Endothelial cell of umbilical vein (primary cell): Measurements from ENCODE around the gene NALCN. TPM values are rescaled to one million over a fixed set of nuclear protein-coding genes. Genes with fewer than 3 reads are reported as not detected.

Source experiments
- BruUV-seq: library from RNA; stranded (reverse); fragments of 400-500 nt; replicated peaks from 2 replicates; lab custom pipeline; 2021; lab: Mats Ljungman, UMichigan
- CTCF ChIA-PET: fragments of 300-600, 350-600 bp; sonication (Branson Sonifier 250); formaldehyde crosslinking; loops from one replicate; lab custom pipeline; 2021; ENCODE audit warnings: antibody characterized with exemption, inconsistent platforms; lab: Charles Lee
- POLR2A ChIA-PET: fragments of 300-600, 350-600 bp; sonication (Branson Sonifier 250); formaldehyde crosslinking; loops from one replicate; lab custom pipeline; 2021; ENCODE audit warnings: antibody characterized with exemption, inconsistent platforms; lab: Charles Lee
- DNase-seq: peaks from one replicate; pipeline ENCODE4 v3.0.0-alpha.2; 2011; ENCODE audit warnings: low read depth, low spot score
- FAIRE-seq: peaks from 2 replicates; lab custom pipeline; 2011; peaks lifted over from hg19 to GRCh38; lab: Jason Lieb, UNC
- H2AFZ ChIP-seq: 2 replicates; pipeline ENCODE4 v1.6.0; 2012; ENCODE audit warnings: low read depth, low read length, control low read depth, inconsistent platforms
- H3K27ac ChIP-seq: 2 replicates; pipeline ENCODE4 v1.5.1; 2011; ENCODE audit warnings: low read depth, mild to moderate bottlenecking, control low read depth, low read length, moderate library complexity; ENCODE audit not compliant: insufficient read depth
- H3K27me3 ChIP-seq, 2 experiments: 2 replicates each; pipeline versions ENCODE4 v1.6.0 to v1.6.1; 2011; ENCODE audit warnings: low read length in 2 of 2, mixed read lengths in 1 of 2; ENCODE audit not compliant: control insufficient read depth in 2 of 2, insufficient read depth in 2 of 2
- H3K36me3 ChIP-seq, 2 experiments: 2 replicates in 1 of 2; 3 replicates in 1 of 2; pipeline ENCODE4 v1.5.1; 2011; ENCODE audit warnings: low read length in 2 of 2, mild to moderate bottlenecking in 1 of 2, moderate library complexity in 1 of 2; ENCODE audit not compliant: control insufficient read depth in 2 of 2, insufficient read depth in 2 of 2; ENCODE audit errors: extremely low read depth in 1 of 2
- H3K4me1 ChIP-seq: 3 replicates; pipeline ENCODE4 v1.5.1; 2011; ENCODE audit warnings: mild to moderate bottlenecking, low read length; ENCODE audit not compliant: control insufficient read depth, insufficient read depth; ENCODE audit errors: extremely low read depth
- H3K4me2 ChIP-seq: 2 replicates; pipeline ENCODE4 v1.6.1; 2011; ENCODE audit warnings: low read length, control low read depth, mixed read lengths; ENCODE audit not compliant: insufficient read depth
- H3K4me3 ChIP-seq, 3 experiments: fragments of 200-600 bp in 1 of 3; sonication (generic), shearing (Covaris generic) in 1 of 3; replicated peaks in 1 of 3; 2 replicates each; pipeline ENCODE4 v1.5.1; 2011 to 2016; ENCODE audit warnings: control low read depth in 3 of 3, low read length in 3 of 3, mild to moderate bottlenecking in 2 of 3, inconsistent platforms in 1 of 3, low read depth in 1 of 3, moderate library complexity in 1 of 3; ENCODE audit not compliant: insufficient read depth in 1 of 3
- H3K79me2 ChIP-seq: 2 replicates; pipeline ENCODE4 v1.6.0; 2012; ENCODE audit warnings: low read length, inconsistent platforms; ENCODE audit not compliant: control insufficient read depth, insufficient read depth
- H3K9ac ChIP-seq: replicated peaks from 2 replicates; pipeline ENCODE3; 2011; ENCODE audit warnings: low read length, control low read depth; ENCODE audit not compliant: insufficient read depth; ENCODE audit errors: extremely low read depth
- H3K9me1 ChIP-seq: replicated peaks from 3 replicates; pipeline ENCODE4 v1.6.0; 2011; ENCODE audit warnings: mild to moderate bottlenecking, low read length; ENCODE audit not compliant: control insufficient read depth, insufficient read depth; ENCODE audit errors: extremely low read depth
- H3K9me3 ChIP-seq: replicated peaks from 2 replicates; pipeline ENCODE4 v1.5.1; 2012; ENCODE audit warnings: low read length, inconsistent platforms; ENCODE audit not compliant: control insufficient read depth, insufficient read depth
- H4K20me1 ChIP-seq: replicated peaks from 2 replicates; pipeline ENCODE3; 2011; ENCODE audit warnings: mild to moderate bottlenecking, low read length; ENCODE audit not compliant: control insufficient read depth, insufficient read depth; ENCODE audit errors: extremely low read depth
- EZH2 ChIP-seq: IDR thresholded peaks from 2 replicates; pipeline ENCODE4 v1.6.1; 2012; ENCODE audit warnings: borderline replicate concordance, low read depth, mild to moderate bottlenecking, moderate library complexity, low read length, inconsistent platforms; ENCODE audit not compliant: severe bottlenecking
- FOS ChIP-seq: IDR thresholded peaks from 2 replicates; pipeline ENCODE4 v1.6.1; 2011; ENCODE audit warnings: mild to moderate bottlenecking, low read length, moderate library complexity, borderline replicate concordance; ENCODE audit not compliant: insufficient read depth
- GATA2 ChIP-seq: IDR thresholded peaks from 2 replicates; pipeline ENCODE4 v1.7.0; 2011; ENCODE audit warnings: low read depth, mild to moderate bottlenecking, moderate library complexity, mixed read lengths, low read length; ENCODE audit not compliant: insufficient read length, insufficient read depth
- JUN ChIP-seq: IDR thresholded peaks from 2 replicates; pipeline ENCODE4 v1.6.1; 2011; ENCODE audit warnings: borderline replicate concordance, low read depth; ENCODE audit not compliant: insufficient read length, insufficient read depth
- MYC ChIP-seq: IDR thresholded peaks from one replicate; pipeline ENCODE4 v1.6.1; 2011; ENCODE audit warnings: mild to moderate bottlenecking, low read depth, low read length
- POLR2A ChIP-seq: IDR thresholded peaks from 2 replicates; pipeline ENCODE4 v1.6.1; 2012; ENCODE audit warnings: low read depth, mild to moderate bottlenecking, control low read depth, low read length
- POLR2AphosphoS5 ChIP-seq: IDR thresholded peaks from 2 replicates; pipeline ENCODE4 v1.6.1; 2012; ENCODE audit warnings: low read depth, mild to moderate bottlenecking, control low read depth, low read length, moderate library complexity; ENCODE audit not compliant: insufficient read depth
- dilution Hi-C: fragments of 300-500 bp; cut with MboI; formaldehyde crosslinking; loops from one replicate; pipeline ENCODE4 v1.15.0; 2019; ENCODE audit warnings: low sequenced_read_pairs; ENCODE audit not compliant: extremely low pct_ligation_motif_present
- intact Hi-C: fragments of 100-400 bp; cut with micrococcal nuclease; formaldehyde crosslinking; loops from one replicate; pipeline ENCODE4 v1.10.0; 2022
- polyA plus RNA-seq, 4 experiments: library from polyadenylated mRNA; depleted of rRNA in 3 of 4; stranded (reverse) in 3 of 4; unstranded in 1 of 4; fragments of >200 nt; gene quantifications; 2 replicates each; pipeline versions ENCODE4 v1.2.1 to v1.2.3, GENCODE V29; 2011 to 2012; ENCODE audit warnings: missing spikeins in 1 of 4
- total RNA-seq: library from RNA; stranded (reverse); gene quantifications from 2 replicates; pipeline ENCODE4 v1.2.3, GENCODE V29; 2021
- TF ChIP-seq, protein P1 (sequence below): IDR thresholded peaks from 2 replicates; pipeline ENCODE4 v1.6.1; 2011; ENCODE audit not compliant: insufficient read depth, insufficient read length
- TF ChIP-seq, protein P2 (sequence below), 2 donors: IDR thresholded peaks; 1 replicate in 1 of 2; 2 replicates in 1 of 2; pipeline ENCODE4 v1.5.1; 2011; ENCODE audit warnings: low read length in 2 of 2, mild to moderate bottlenecking in 2 of 2, moderate library complexity in 2 of 2, control low read depth in 1 of 2, inconsistent platforms in 1 of 2, low read depth in 1 of 2; ENCODE audit not compliant: insufficient read depth in 1 of 2; ENCODE audit errors: extremely low read depth in 1 of 2

Gene NALCN
- total and polyA plus RNA-seq, 2 donors (not counting 3 experiments of a cell fraction or from before 2014, with no cell fraction given), result 3.3 to 4.4 TPM

- Histone ChIP-seq H3K9ac (no peak overlapping the region), H3K4me1 (no peaks in the 10 kb centered on the region), H3K27ac (no peak overlapping the region), H4K20me1 (no peaks in the 10 kb centered on the region), H3K79me2 (no peaks in the 10 kb centered on the region), H3K36me3 (no peaks in the 10 kb centered on the region), H3K4me2 (no peak overlapping the region), H2AFZ (no peak overlapping the region), H3K9me1 (no peaks in the 10 kb centered on the region), H3K4me3 (no peak overlapping the region), H3K9me3 (no peaks in the 10 kb centered on the region), H3K27me3 (no peaks in the 10 kb centered on the region)
- no peak for TF ChIP-seq FOS
- no peak for TF ChIP-seq JUN
- no peak for TF ChIP-seq POLR2A
- TF ChIP-seq GATA2, result no peak
- no peak for TF ChIP-seq EZH2
- no peak for TF ChIP-seq MYC
- TF ChIP-seq, protein P1, sequence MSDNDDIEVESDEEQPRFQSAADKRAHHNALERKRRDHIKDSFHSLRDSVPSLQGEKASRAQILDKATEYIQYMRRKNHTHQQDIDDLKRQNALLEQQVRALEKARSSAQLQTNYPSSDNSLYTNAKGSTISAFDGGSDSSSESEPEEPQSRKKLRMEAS, result no peak
- TF ChIP-seq, protein P2, sequence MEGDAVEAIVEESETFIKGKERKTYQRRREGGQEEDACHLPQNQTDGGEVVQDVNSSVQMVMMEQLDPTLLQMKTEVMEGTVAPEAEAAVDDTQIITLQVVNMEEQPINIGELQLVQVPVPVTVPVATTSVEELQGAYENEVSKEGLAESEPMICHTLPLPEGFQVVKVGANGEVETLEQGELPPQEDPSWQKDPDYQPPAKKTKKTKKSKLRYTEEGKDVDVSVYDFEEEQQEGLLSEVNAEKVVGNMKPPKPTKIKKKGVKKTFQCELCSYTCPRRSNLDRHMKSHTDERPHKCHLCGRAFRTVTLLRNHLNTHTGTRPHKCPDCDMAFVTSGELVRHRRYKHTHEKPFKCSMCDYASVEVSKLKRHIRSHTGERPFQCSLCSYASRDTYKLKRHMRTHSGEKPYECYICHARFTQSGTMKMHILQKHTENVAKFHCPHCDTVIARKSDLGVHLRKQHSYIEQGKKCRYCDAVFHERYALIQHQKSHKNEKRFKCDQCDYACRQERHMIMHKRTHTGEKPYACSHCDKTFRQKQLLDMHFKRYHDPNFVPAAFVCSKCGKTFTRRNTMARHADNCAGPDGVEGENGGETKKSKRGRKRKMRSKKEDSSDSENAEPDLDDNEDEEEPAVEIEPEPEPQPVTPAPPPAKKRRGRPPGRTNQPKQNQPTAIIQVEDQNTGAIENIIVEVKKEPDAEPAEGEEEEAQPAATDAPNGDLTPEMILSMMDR (IDR thresholded peaks at IDR 0.05; ENCODE audit: extremely low read depth in 1 of 2, insufficient read depth in 1 of 2, low read depth in 1 of 2, low read length in 2 of 2), result no peak
- no peak for TF ChIP-seq POLR2AphosphoS5
- ChIA-PET POLR2A (no interaction called here), CTCF (interaction anchor here (0.8 to 1.5 kb wide), 3 partner anchors 10 to 16 kb away, joined by 3 to 6 read pairs (median 3); no protein-coding TSS in a partner anchor)
- peak; percentile 37 for FAIRE-seq
- BruUV-seq, result no TSS peak
- intact Hi-C loops, result no loop called here
- no peak for DNase-seq
- dilution Hi-C loops, result no loop called here
Observed at GRCh38 chr13:101111894-101112293, 304.4 kb downstream of the NALCN start.
